GM10847 (cell line): ENCODE measurements around the gene CITED1.

Experiments used
- POLR2A ChIP-seq: IDR thresholded peaks from 2 replicates; pipeline ENCODE4 v1.6.1; 2011; ENCODE audit not compliant: insufficient read length; ENCODE audit errors: extremely low read depth

Gene CITED1

GRCh38 chrX:72305286-72306084, at the start of gene CITED1:
CITED1 (minus strand) TSS chrX:72305914; CDS start chrX:72302869, 3,045 bp downstream.
- TF ChIP-seq POLR2A, result no peak

- TF ChIP-seq POLR2A, result no peak
Observed at GRCh38 chrX:72352786-72353185, 47.1 kb upstream of the CITED1 start.

DNA sequence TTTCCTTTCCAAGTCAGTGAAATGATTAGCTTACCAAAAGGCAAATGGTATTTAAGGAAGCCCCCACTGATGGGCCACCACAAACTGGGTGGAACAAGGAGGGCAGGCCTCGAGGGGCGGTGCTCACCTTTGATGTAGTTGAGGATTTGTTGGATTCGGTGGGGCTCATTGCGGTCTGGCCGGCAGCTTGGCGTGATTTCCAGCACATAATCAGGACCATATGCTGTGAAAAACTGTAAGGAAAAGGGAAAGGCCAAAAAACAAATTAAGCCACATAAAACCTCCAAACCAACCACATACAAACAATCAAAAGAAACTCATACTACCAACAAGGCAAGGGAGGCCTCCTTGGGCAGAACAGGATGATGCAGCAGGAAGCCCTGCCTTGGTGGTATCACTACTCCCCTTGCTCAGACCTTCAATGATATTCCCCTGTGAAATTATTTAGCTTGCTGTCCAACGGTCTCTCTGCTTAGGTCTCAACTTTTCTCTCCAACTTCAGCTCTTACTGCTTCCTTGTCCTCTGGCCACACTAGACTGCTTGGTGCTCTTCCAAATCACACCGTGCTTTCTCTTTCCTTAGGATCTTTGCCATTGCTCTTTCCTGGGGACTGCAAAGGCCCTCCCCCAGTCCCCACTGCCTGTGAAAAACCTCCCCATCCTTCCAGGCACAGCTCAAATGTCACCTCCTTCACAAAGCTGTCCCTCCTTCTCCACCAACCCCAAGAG, 46.1 kb upstream of the CITED1 start:
- no peak for TF ChIP-seq POLR2A

GRCh38 chrX:72349190-72349589, 43.5 kb upstream of the CITED1 start:
- no peak for TF ChIP-seq POLR2A

DNA sequence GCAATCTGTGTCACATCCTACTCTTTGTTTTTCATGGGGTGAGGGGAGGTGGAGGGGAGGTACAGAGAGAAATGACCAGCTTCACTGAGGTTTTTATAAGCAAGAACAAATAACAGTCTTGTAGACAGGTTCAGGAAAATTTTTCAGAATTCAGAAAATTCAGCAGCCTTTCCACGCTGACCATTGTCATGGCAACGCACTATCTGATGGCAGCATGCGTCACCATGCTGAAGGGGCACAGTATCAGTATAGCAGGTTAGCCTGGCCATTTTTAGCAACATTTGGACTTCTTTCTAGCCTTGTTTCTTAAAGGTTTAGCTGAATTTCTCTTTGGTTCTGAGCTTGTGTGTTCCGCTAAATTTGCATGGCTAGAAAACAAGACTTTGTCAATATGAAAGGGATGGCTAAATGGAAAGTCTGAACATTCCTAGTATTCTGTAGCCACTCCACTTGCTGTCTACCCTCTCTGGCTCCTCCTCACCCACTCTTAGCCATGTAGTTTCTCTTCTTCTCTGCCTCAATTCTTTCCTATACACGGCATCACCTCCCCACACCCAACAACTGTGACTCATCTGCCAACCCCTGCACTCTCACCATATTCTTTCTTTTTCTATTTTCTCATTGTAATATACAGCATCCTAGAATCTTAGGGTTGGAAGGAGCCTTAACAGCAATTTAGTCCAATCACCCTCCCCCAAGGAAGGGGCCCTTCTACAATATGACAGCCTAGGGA, 42.7 kb upstream of the CITED1 start:
- no peak for TF ChIP-seq POLR2A

- TF ChIP-seq POLR2A, result no peak
Observed at GRCh38 chrX:72347366-72347765, 41.7 kb upstream of the CITED1 start.

GRCh38 chrX:72346302-72346949, 40.7 kb upstream of the CITED1 start:
- no peak for TF ChIP-seq POLR2A

GRCh38 chrX:72340626-72341025, 34.9 kb upstream of the CITED1 start:
- no peak for TF ChIP-seq POLR2A

DNA sequence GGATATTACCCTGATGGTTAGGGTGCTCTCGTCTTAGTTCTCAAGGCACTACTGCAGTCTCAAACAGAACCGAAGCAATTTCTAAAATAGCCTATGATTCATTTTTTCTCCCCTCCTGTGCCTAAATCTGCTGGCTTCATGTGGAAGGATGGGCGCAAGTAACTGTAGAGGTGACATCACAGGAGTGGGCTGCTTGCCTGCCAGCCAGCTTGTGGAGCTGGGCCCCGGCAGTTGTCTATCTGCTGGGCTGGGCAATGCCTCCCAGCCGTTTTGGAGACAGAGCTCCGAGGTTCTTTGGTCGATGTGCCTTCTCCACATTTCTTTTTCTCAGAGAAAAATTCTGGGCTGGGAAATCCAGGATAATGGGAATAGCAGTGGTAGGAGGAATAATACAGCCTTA, 34.3 kb upstream of the CITED1 start:
- no peak for TF ChIP-seq POLR2A

DNA sequence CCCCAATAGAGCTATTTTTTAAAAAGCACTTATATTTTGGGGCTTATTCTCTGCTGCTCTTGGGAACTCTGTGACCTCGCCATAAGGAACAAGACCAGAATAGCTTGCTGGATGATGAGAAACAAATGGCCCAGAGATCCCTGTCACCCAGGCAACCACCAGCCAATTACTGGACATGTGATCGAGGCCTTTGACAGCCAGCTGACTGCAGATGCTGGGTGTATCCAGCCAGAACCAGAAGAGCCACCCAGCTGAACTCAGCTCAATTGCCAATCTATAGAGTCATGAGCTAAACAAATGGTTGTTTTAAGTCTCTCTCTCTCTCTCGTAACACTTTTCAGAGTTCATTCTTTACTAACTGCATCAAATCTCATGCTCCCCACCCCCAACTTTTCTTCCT, 24.4 kb upstream of the CITED1 start:
- no peak for TF ChIP-seq POLR2A

GRCh38 chrX:72326605-72327300, 21.0 kb upstream of the CITED1 start:
- TF ChIP-seq POLR2A, result no peak

DNA sequence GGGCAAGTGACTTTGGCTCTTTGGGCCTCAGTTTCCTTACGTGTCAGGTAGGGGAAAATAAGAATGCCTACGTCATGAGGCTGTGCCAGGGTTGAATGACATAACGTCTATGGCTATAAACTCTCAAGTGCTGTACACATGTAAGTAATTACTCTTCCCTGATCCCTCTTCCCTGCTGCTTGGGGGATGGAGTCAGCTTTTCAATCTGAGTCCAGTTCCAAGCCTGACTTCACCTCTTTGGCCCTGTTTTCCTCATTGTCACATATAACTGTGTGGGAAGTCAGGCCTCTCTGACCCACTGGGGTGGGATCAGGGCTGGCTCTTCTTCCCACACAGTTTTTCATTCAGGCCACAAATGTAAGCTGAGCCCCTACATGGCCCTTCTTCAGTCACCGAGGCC, 11.4 kb upstream of the CITED1 start:
- no peak for TF ChIP-seq POLR2A

DNA sequence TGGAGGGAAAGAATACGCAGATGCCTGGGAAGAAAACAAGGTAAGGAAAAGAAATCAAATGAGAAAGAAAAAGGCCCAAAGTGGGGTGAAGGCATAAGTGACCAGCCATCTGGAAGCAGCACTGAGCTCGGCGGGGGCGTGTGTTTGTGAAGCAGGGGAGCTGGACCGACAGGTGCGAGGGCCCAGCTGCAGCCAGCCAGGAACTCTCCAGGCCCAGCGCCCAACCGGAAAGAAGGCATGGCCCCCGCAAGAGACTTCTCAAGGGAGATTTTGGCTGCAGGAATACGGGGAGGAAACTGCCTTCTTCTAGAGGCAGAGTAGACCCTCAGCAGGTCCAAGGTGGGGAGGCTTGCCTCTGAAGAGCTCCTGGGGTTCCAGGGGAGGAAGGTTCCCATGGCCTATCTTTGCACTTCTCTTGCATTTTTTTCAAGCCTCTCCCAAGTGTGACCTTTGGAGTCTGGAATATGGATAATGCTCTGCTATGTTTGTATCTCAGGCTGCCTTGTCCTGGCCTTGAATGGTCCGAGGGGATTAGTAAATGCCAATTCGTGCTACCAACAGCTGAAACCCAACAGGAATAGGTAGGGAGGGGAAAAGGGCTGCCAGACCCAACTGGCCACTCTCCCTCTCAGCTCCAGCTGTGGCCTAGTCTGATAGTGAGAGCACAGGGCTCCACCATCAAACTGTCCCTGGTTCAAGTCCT, 10.8 kb upstream of the CITED1 start:
- no peak for TF ChIP-seq POLR2A

DNA sequence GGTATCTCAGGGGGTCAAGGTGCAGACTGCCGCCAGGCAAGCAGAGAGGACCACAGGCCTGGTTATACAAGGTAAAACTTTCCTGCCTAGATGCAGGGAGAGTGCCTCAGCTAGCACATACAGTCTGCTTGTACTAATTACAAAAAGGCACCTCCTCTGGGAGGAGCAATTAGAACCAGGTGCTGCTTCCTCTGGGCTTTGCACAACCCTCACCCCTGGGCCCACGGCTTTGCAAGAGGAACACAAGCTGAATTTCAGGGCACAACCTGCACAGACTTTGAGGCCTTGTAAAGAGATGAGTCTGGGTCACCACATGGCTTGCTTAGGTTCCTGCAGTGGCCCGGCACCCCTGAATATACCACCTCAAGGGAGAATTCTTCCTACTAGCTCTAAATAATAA, 9.2 kb upstream of the CITED1 start:
- no peak for TF ChIP-seq POLR2A
